ENCODE data around the gene TUBA1C. TPM values are rescaled to one million over a fixed set of nuclear protein-coding genes. Genes with fewer than 3 reads are reported as not detected.

The TUBA1C gene
- total RNA-seq, 4 donors from 2014 or later = 53.9 to 130 (median 72.5) TPM

- intact Hi-C loops (cut with DNase I; ENCODE audit: low total_unique reads) = no loop called here
- DNase-seq = no peak
- Histone ChIP-seq H3K4me3 (no peak overlapping the region), H3K36me3 (no peaks in the 10 kb centered on the region), H3K27ac (no peak overlapping the region), H3K9me3 (no peaks in the 10 kb centered on the region), H3K27me3 (peaks cover 40 to 42% (median 41%) of the 10 kb centered on the region in 3 donors), H3K4me1 (peaks cover 0 to 11% of the 10 kb centered on the region in 2 donors)
- in situ Hi-C loops (cut with MboI; ENCODE audit: low sequenced_read_pairs in 4 of 4) = no loop called here
- TF ChIP-seq POLR2A (IDR thresholded peaks at IDR 0.05) (no peak), CTCF (IDR thresholded peaks at IDR 0.05 in 4 of 5, conservative IDR thresholded peaks at IDR 0.05 in 1 of 5) (no peak)
- no peak for ATAC-seq
Measured at GRCh38 chr12:49294086-49294803, 29.4 kb downstream of the TUBA1C start.

DNA sequence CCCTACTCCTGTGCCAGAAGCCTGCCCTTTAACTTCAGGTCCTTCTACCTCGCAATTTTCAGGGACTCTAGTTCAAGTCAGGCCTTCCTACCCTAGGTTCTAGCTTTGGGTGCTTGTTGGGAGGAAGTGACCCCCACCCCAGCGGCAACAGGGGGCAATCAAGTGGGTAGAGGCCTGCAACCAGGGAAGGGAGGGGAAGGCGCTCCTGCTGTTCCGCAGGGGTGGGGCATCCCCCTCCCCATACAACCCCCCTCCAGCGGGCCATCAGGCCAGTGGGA, 29.9 kb downstream of the TUBA1C start:
- ATAC-seq = no peak
- Histone ChIP-seq H3K9me3 (no peaks in the 10 kb centered on the region), H3K27me3 (peaks cover 41 to 46% (median 43%) of the 10 kb centered on the region in 3 donors), H3K4me1 (peaks cover 0 to 11% of the 10 kb centered on the region in 2 donors), H3K4me3 (no peak overlapping the region), H3K36me3 (no peaks in the 10 kb centered on the region), H3K27ac (no peak overlapping the region)
- intact Hi-C loops (cut with DNase I; ENCODE audit: low total_unique reads) (no loop called here), in situ Hi-C loops (cut with MboI; ENCODE audit: low sequenced_read_pairs in 4 of 4) (no loop called here)
- DNase-seq = no peak
- TF ChIP-seq POLR2A (IDR thresholded peaks at IDR 0.05) (no peak), CTCF (IDR thresholded peaks at IDR 0.05 in 4 of 5, conservative IDR thresholded peaks at IDR 0.05 in 1 of 5) (no peak)

DNA sequence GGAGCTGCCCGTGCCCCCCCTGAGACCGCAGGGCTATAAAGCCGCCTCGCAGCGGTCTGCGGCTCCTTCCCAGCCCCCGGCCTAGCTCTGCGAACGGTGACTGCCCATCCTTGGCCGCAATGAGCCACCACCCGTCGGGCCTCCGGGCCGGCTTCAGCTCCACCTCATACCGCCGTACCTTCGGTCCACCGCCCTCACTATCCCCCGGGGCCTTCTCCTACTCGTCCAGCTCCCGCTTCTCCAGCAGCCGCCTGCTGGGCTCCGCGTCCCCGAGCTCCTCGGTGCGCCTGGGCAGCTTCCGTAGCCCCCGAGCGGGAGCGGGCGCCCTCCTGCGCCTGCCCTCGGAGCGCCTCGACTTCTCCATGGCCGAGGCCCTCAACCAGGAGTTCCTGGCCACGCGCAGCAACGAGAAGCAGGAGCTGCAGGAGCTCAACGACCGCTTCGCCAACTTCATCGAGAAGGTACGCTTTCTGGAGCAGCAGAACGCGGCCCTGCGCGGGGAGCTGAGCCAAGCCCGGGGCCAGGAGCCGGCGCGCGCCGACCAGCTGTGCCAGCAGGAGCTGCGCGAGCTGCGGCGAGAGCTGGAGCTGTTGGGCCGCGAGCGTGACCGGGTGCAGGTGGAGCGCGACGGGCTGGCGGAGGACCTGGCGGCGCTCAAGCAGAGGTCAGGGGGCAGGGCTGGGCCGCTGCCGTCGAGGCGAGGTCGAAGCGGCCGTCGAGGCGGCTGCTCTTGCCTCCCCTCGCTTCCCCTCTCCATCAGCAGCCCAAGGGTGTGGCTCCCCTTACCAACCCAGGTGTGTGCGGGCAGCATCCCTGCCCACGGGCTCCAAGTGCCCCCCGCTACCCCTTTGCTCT, 30.4 kb downstream of the TUBA1C start, which contains the start of gene PRPH:
TSS of gene PRPH (plus strand) at position 66 of the 855 bp plus-strand sequence. CDS start at position 120, 54 bp downstream.
- H3K36me3 ChIP-seq = no peaks in the 10 kb centered on the region
- H3K27me3 ChIP-seq = peaks cover 41 to 46% (median 43%) of the 10 kb centered on the region in 3 donors
- peaks cover 0 to 11% of the 10 kb centered on the region in 2 donors for H3K4me1 ChIP-seq
- H3K27ac ChIP-seq = no peak within 1 kb of the TSS
- no peak for ATAC-seq
- no peak for DNase-seq
- in situ Hi-C loops (cut with MboI; ENCODE audit: low sequenced_read_pairs in 4 of 4) (no loop called here), intact Hi-C loops (cut with DNase I; ENCODE audit: low total_unique reads) (no loop called here)
- H3K4me3 ChIP-seq = no peak within 1 kb of the TSS
- no peaks in the 10 kb centered on the region for H3K9me3 ChIP-seq
- TF ChIP-seq CTCF (IDR thresholded peaks at IDR 0.05 in 4 of 5, conservative IDR thresholded peaks at IDR 0.05 in 1 of 5) = no peak
- TF ChIP-seq POLR2A (IDR thresholded peaks at IDR 0.05) = no peak

DNA sequence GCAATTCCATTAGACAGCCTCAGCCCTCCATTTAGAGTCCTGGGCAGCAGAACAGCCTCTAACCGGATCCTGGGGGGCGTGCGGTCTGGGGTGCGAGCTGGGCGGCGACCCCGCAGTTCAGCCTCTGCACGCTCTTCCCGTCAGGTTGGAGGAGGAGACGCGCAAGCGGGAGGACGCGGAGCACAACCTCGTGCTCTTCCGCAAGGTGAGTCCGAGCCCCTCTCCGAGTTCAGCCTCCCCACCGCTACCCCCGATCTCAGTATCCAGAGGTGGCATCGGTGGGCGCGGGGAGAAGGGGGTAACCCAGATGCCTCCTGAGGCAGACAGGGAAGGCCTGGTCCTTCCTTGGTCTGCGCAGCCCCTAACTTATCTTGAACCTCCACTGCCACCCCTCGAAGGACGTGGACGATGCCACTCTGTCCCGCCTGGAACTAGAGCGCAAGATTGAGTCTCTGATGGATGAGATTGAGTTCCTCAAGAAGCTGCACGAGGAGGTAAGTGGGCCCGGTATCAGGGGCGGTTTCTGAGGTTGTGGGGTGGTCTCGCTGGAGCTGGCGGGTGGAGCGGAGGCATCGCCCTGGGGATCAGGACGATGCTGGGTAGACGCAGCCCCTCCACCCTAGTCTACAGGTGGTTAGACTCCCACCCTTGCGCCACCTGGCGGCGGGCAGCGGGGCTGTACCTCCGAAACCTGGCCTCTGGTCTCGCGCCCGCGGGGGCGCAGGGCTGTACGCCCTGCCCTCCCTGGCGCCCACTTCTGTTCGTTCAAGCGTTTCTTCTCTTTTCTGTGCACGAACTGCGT, 31.4 kb downstream of the TUBA1C start:
- DNase-seq (no peak), ATAC-seq (no peak)
- intact Hi-C loops (cut with DNase I; ENCODE audit: low total_unique reads) = no loop called here
- H3K27ac ChIP-seq = no peak overlapping the region
- in situ Hi-C loops (cut with MboI; ENCODE audit: low sequenced_read_pairs in 4 of 4) = no loop called here
- H3K9me3 ChIP-seq = no peaks in the 10 kb centered on the region
- peaks cover 0 to 11% of the 10 kb centered on the region in 2 donors for H3K4me1 ChIP-seq
- peak overlapping the region in 3 of 4 donors; percentile 13 to 52 (median 25) for H3K4me3 ChIP-seq
- no peaks in the 10 kb centered on the region for H3K36me3 ChIP-seq
- peaks cover 45 to 47% (median 46%) of the 10 kb centered on the region in 3 donors for H3K27me3 ChIP-seq
- no peak for TF ChIP-seq POLR2A (IDR thresholded peaks at IDR 0.05)
- peak; percentile 9 to 58 (median 42) for TF ChIP-seq CTCF (IDR thresholded peaks at IDR 0.05 in 4 of 5, conservative IDR thresholded peaks at IDR 0.05 in 1 of 5)

Measured in gastrocnemius medialis (tissue), 4 donors.